GM23248 (cell line): ENCODE data around the gene NR5A2.

Experiments
- EZH2 ChIP-seq: fragments of 200-600 bp; sonication (generic); IDR thresholded peaks from 2 replicates; pipeline ENCODE4 v1.6.1; 2018; ENCODE audit warnings: antibody characterized with exemption, mild to moderate bottlenecking; ENCODE audit not compliant: insufficient read depth, poor library complexity, severe bottlenecking
- EZH2phosphoT487 ChIP-seq: fragments of 200-600 bp; sonication (generic); IDR thresholded peaks from 2 replicates; pipeline ENCODE4 v1.6.1; 2018; ENCODE audit warnings: antibody characterized with exemption, moderate library complexity, mild to moderate bottlenecking, low read depth; ENCODE audit not compliant: insufficient read depth

- TF ChIP-seq EZH2phosphoT487 (no peak), EZH2 (no peak)
Observed at GRCh38 chr1:200226969-200227303, 199.4 kb downstream of the NR5A2 start.
